Fibroblast of lung (primary cell): ENCODE measurements around the gene TMEM37. TPM values are rescaled to one million over a fixed set of nuclear protein-coding genes. Genes with fewer than 3 reads are reported as not detected.

Source experiments
- DNase-seq, 2 donors: peaks; one replicate each; pipeline versions ENCODE4 v3.0.0 to v3.0.0-alpha.2; 2010; ENCODE audit warnings: low read depth in 2 of 2
- H2AFZ ChIP-seq: 2 replicates; pipeline ENCODE4 v1.5.1; 2012; ENCODE audit warnings: low read length, control low read depth, inconsistent platforms
- H3K27ac ChIP-seq: 2 replicates; pipeline ENCODE4 v1.5.1; 2011; ENCODE audit warnings: low read length, control low read depth; ENCODE audit not compliant: insufficient read depth
- H3K27me3 ChIP-seq: 2 replicates; pipeline ENCODE4 v1.5.1; 2011; ENCODE audit warnings: mild to moderate bottlenecking, low read length; ENCODE audit not compliant: control insufficient read depth, insufficient read depth
- H3K36me3 ChIP-seq: 2 replicates; pipeline ENCODE4 v1.5.1; 2011; ENCODE audit warnings: low read length; ENCODE audit not compliant: control insufficient read depth, insufficient read depth
- H3K4me1 ChIP-seq: 2 replicates; pipeline ENCODE4 v1.5.1; 2011; ENCODE audit warnings: low read length; ENCODE audit not compliant: control insufficient read depth, insufficient read depth; ENCODE audit errors: extremely low read depth
- H3K4me2 ChIP-seq: 2 replicates; pipeline ENCODE4 v1.5.1; 2011; ENCODE audit warnings: low read length, control low read depth; ENCODE audit not compliant: insufficient read depth; ENCODE audit errors: extremely low read depth
- H3K4me3 ChIP-seq, 4 experiments: fragments of 200-600 bp in 1 of 4; sonication (generic) in 1 of 4; replicated peaks in 1 of 4; 2 replicates each; pipeline ENCODE4 v1.5.1; 2011 to 2016; ENCODE audit warnings: low read length in 4 of 4, low read depth in 3 of 4, mild to moderate bottlenecking in 3 of 4, control low read depth in 2 of 4, inconsistent platforms in 1 of 4, mixed read lengths in 1 of 4; ENCODE audit not compliant: insufficient read depth in 1 of 4; ENCODE audit errors: control extremely low read depth in 1 of 4
- H3K79me2 ChIP-seq: 2 replicates; pipeline ENCODE4 v1.5.1; 2012; ENCODE audit warnings: mild to moderate bottlenecking, low read length, inconsistent platforms; ENCODE audit not compliant: control insufficient read depth, insufficient read depth
- H3K9ac ChIP-seq: 2 replicates; pipeline ENCODE4 v1.5.1; 2011; ENCODE audit warnings: mild to moderate bottlenecking, low read length, control low read depth; ENCODE audit not compliant: insufficient read depth
- H3K9me3 ChIP-seq: 2 replicates; pipeline ENCODE4 v1.5.1; 2012; ENCODE audit warnings: low read depth, low read length; ENCODE audit not compliant: control insufficient read depth, insufficient read depth
- H4K20me1 ChIP-seq: 2 replicates; pipeline ENCODE4 v1.5.1; 2011; ENCODE audit warnings: low read length; ENCODE audit not compliant: control insufficient read depth, insufficient read depth; ENCODE audit errors: extremely low read depth
- CTCF ChIP-seq, 2 donors: IDR thresholded peaks in 1 of 2; conservative IDR thresholded peaks in 1 of 2; 1 replicate in 1 of 2; 2 replicates in 1 of 2; pipeline ENCODE4 v1.5.1; 2011 to 2012; ENCODE audit warnings: low read length in 2 of 2, control low read depth in 1 of 2, inconsistent platforms in 1 of 2, low read depth in 1 of 2, mild to moderate bottlenecking in 1 of 2
- EZH2 ChIP-seq: IDR thresholded peaks from 2 replicates; pipeline ENCODE4 v1.5.1; 2012; ENCODE audit warnings: low read length, control low read depth, mild to moderate bottlenecking; ENCODE audit errors: missing control alignments
- polyA plus RNA-seq, 2 donors: library from polyadenylated mRNA; depleted of rRNA in 1 of 2; stranded (reverse) in 1 of 2; unstranded in 1 of 2; fragments of >200 nt; gene quantifications; 2 replicates each; pipeline ENCODE4 v1.2.1, GENCODE V29; 2011 to 2012; ENCODE audit warnings: missing spikeins in 1 of 2
- total RNA-seq: library from RNA; depleted of rRNA; stranded (reverse); fragments of >200 nt; gene quantifications from 2 replicates; pipeline ENCODE4 v1.2.1, GENCODE V29; 2014

Gene TMEM37
- total and polyA plus RNA-seq, 2 donors (not counting 1 experiment from before 2014, with no cell fraction given) = 0.50 to 0.99 TPM

- Histone ChIP-seq H3K27ac (no peak overlapping the region), H2AFZ (no peak overlapping the region), H3K4me1 (peaks cover 3% of the 10 kb centered on the region), H3K27me3 (peaks cover 8% of the 10 kb centered on the region), H3K79me2 (no peaks in the 10 kb centered on the region), H3K9ac (no peak overlapping the region), H3K4me2 (no peak overlapping the region), H4K20me1 (no peaks in the 10 kb centered on the region), H3K36me3 (no peaks in the 10 kb centered on the region), H3K9me3 (no peaks in the 10 kb centered on the region), H3K4me3 (no peak overlapping the region)
- no peak for DNase-seq
- no peak for TF ChIP-seq EZH2
- TF ChIP-seq CTCF (conservative IDR thresholded peaks at IDR 0.05 in 1 of 2, IDR thresholded peaks at IDR 0.05 in 1 of 2; ENCODE audit: low read depth in 1 of 2, low read length in 2 of 2) = no peak
These were observed 46.2 kb upstream of the TMEM37 start for GRCh38 chr2:119385466-119385865.

GRCh38 chr2:119387381-119388129 is 44.1 kb upstream of the TMEM37 start:
- H2AFZ ChIP-seq = no peak overlapping the region
- H3K4me2 ChIP-seq = no peak overlapping the region
- DNase-seq = peak; percentile 73 to 80
- H3K4me3 ChIP-seq = no peak overlapping the region
- no peak overlapping the region for H3K9ac ChIP-seq
- H3K27me3 ChIP-seq = peaks cover 5% of the 10 kb centered on the region
- no peaks in the 10 kb centered on the region for H4K20me1 ChIP-seq
- TF ChIP-seq CTCF (conservative IDR thresholded peaks at IDR 0.05 in 1 of 2, IDR thresholded peaks at IDR 0.05 in 1 of 2; ENCODE audit: low read depth in 1 of 2, low read length in 2 of 2) (peak; percentile 34 to 49), EZH2 (no peak)
- H3K36me3 ChIP-seq = no peaks in the 10 kb centered on the region
- no peaks in the 10 kb centered on the region for H3K9me3 ChIP-seq
- H3K4me1 ChIP-seq = peaks cover 3% of the 10 kb centered on the region
- H3K79me2 ChIP-seq = no peaks in the 10 kb centered on the region
- H3K27ac ChIP-seq = no peak overlapping the region

GRCh38 chr2:119389615-119390306 is 41.9 kb upstream of the TMEM37 start:
- no peak overlapping the region for H2AFZ ChIP-seq
- no peaks in the 10 kb centered on the region for H4K20me1 ChIP-seq
- H3K4me1 ChIP-seq = peaks cover 3% of the 10 kb centered on the region
- no peaks in the 10 kb centered on the region for H3K27me3 ChIP-seq
- H3K4me3 ChIP-seq = no peak overlapping the region
- DNase-seq = peak; percentile 67 to 76
- no peaks in the 10 kb centered on the region for H3K79me2 ChIP-seq
- no peaks in the 10 kb centered on the region for H3K36me3 ChIP-seq
- no peak overlapping the region for H3K9ac ChIP-seq
- no peak overlapping the region for H3K27ac ChIP-seq
- H3K9me3 ChIP-seq = no peaks in the 10 kb centered on the region
- no peak for TF ChIP-seq CTCF (conservative IDR thresholded peaks at IDR 0.05 in 1 of 2, IDR thresholded peaks at IDR 0.05 in 1 of 2; ENCODE audit: low read depth in 1 of 2, low read length in 2 of 2)
- no peak for TF ChIP-seq EZH2
- peak overlapping the region; percentile 56 for H3K4me2 ChIP-seq
